Measurements from ENCODE around the gene ATXN7L2.

DNA sequence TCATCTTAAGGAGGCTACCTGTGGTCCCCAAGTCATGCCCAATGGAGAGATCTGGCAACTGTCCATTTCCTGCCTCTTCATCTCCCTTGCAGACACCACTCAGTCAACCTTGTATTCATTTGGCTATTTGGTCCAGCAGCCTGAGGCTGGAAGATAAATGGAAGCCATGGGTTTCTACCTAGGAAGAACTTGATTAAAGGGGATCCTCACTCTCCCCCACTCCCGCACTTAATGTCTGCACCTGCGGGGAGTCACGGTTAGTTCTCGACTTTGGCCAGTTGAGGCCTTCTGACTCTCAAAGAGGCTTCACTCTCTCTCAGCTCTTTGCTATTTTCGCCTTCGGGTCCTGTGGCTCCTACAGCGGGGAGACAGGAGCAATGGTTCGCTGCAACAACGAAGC is 8.4 kb upstream of the ATXN7L2 start:
- TF ChIP-seq GABPA (IDR thresholded peaks at IDR 0.05; ENCODE audit: low read depth) (no peak), POLR2A (IDR thresholded peaks at IDR 0.05; ENCODE audit: low read depth, low read length) (no peak), SIX5 (IDR thresholded peaks at IDR 0.05; ENCODE audit: low read depth, low read length, severe bottlenecking) (no peak), CHD4 (IDR thresholded peaks at IDR 0.05) (no peak), PAX5 (IDR thresholded peaks at IDR 0.05; ENCODE audit: borderline replicate concordance, low read depth, low read length) (no peak), EP300 (IDR thresholded peaks at IDR 0.05; ENCODE audit: borderline replicate concordance in 1 of 2, control insufficient read depth in 1 of 2, low read depth in 2 of 2, low read length in 2 of 2) (no peak), NR2C2 (IDR thresholded peaks at IDR 0.05; ENCODE audit: borderline replicate concordance, control insufficient read depth, insufficient read length, low read depth) (no peak), RAD21 (IDR thresholded peaks at IDR 0.05; ENCODE audit: insufficient read depth, low read depth, low read length) (no peak)
- TF ChIP-seq, protein P1, sequence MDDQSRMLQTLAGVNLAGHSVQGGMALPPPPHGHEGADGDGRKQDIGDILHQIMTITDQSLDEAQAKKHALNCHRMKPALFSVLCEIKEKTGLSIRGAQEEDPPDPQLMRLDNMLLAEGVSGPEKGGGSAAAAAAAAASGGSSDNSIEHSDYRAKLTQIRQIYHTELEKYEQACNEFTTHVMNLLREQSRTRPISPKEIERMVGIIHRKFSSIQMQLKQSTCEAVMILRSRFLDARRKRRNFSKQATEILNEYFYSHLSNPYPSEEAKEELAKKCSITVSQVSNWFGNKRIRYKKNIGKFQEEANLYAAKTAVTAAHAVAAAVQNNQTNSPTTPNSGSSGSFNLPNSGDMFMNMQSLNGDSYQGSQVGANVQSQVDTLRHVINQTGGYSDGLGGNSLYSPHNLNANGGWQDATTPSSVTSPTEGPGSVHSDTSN (IDR thresholded peaks at IDR 0.05; ENCODE audit: insufficient replicate concordance, low read depth, low read length), result no peak
- TF ChIP-seq, protein P2, sequence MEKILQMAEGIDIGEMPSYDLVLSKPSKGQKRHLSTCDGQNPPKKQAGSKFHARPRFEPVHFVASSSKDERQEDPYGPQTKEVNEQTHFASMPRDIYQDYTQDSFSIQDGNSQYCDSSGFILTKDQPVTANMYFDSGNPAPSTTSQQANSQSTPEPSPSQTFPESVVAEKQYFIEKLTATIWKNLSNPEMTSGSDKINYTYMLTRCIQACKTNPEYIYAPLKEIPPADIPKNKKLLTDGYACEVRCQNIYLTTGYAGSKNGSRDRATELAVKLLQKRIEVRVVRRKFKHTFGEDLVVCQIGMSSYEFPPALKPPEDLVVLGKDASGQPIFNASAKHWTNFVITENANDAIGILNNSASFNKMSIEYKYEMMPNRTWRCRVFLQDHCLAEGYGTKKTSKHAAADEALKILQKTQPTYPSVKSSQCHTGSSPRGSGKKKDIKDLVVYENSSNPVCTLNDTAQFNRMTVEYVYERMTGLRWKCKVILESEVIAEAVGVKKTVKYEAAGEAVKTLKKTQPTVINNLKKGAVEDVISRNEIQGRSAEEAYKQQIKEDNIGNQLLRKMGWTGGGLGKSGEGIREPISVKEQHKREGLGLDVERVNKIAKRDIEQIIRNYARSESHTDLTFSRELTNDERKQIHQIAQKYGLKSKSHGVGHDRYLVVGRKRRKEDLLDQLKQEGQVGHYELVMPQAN (conservative IDR thresholded peaks at IDR 0.05), result no peak
- TF ChIP-seq, protein P3, sequence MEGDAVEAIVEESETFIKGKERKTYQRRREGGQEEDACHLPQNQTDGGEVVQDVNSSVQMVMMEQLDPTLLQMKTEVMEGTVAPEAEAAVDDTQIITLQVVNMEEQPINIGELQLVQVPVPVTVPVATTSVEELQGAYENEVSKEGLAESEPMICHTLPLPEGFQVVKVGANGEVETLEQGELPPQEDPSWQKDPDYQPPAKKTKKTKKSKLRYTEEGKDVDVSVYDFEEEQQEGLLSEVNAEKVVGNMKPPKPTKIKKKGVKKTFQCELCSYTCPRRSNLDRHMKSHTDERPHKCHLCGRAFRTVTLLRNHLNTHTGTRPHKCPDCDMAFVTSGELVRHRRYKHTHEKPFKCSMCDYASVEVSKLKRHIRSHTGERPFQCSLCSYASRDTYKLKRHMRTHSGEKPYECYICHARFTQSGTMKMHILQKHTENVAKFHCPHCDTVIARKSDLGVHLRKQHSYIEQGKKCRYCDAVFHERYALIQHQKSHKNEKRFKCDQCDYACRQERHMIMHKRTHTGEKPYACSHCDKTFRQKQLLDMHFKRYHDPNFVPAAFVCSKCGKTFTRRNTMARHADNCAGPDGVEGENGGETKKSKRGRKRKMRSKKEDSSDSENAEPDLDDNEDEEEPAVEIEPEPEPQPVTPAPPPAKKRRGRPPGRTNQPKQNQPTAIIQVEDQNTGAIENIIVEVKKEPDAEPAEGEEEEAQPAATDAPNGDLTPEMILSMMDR (IDR thresholded peaks at IDR 0.05 in 2 of 3, conservative IDR thresholded peaks at IDR 0.05 in 1 of 3; ENCODE audit: control insufficient read depth in 2 of 3, extremely low read depth in 1 of 3, insufficient read depth in 1 of 3, low read depth in 3 of 3, low read length in 3 of 3), result no peak
- TF ChIP-seq, protein P4, sequence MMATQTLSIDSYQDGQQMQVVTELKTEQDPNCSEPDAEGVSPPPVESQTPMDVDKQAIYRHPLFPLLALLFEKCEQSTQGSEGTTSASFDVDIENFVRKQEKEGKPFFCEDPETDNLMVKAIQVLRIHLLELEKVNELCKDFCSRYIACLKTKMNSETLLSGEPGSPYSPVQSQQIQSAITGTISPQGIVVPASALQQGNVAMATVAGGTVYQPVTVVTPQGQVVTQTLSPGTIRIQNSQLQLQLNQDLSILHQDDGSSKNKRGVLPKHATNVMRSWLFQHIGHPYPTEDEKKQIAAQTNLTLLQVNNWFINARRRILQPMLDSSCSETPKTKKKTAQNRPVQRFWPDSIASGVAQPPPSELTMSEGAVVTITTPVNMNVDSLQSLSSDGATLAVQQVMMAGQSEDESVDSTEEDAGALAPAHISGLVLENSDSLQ (IDR thresholded peaks at IDR 0.05), result no peak
- TF ChIP-seq, protein P5, sequence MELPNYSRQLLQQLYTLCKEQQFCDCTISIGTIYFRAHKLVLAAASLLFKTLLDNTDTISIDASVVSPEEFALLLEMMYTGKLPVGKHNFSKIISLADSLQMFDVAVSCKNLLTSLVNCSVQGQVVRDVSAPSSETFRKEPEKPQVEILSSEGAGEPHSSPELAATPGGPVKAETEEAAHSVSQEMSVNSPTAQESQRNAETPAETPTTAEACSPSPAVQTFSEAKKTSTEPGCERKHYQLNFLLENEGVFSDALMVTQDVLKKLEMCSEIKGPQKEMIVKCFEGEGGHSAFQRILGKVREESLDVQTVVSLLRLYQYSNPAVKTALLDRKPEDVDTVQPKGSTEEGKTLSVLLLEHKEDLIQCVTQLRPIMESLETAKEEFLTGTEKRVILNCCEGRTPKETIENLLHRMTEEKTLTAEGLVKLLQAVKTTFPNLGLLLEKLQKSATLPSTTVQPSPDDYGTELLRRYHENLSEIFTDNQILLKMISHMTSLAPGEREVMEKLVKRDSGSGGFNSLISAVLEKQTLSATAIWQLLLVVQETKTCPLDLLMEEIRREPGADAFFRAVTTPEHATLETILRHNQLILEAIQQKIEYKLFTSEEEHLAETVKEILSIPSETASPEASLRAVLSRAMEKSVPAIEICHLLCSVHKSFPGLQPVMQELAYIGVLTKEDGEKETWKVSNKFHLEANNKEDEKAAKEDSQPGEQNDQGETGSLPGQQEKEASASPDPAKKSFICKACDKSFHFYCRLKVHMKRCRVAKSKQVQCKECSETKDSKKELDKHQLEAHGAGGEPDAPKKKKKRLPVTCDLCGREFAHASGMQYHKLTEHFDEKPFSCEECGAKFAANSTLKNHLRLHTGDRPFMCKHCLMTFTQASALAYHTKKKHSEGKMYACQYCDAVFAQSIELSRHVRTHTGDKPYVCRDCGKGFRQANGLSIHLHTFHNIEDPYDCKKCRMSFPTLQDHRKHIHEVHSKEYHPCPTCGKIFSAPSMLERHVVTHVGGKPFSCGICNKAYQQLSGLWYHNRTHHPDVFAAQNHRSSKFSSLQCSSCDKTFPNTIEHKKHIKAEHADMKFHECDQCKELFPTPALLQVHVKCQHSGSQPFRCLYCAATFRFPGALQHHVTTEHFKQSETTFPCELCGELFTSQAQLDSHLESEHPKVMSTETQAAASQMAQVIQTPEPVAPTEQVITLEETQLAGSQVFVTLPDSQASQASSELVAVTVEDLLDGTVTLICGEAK (IDR thresholded peaks at IDR 0.05; ENCODE audit: borderline replicate concordance), result no peak

All from GM12878 (cell line).